HuH-7 (cell line): Measurements from ENCODE around the gene GALNTL6.

ENCODE experiments used
- DNase-seq: peaks from one replicate; pipeline ENCODE4 v3.0.0; 2011; ENCODE audit warnings: low spot score

Gene GALNTL6

GRCh38 chr4:172007889-172008288 is 194.7 kb downstream of the GALNTL6 start:
- no peak for DNase-seq

- DNase-seq = no peak
Observed at GRCh38 chr4:172009446-172010230, 196.4 kb downstream of the GALNTL6 start.

- DNase-seq = no peak
Observed at GRCh38 chr4:172011196-172011595, 198.0 kb downstream of the GALNTL6 start.

GRCh38 chr4:172018358-172018757 is 205.2 kb downstream of the GALNTL6 start:
- DNase-seq = no peak

- DNase-seq = no peak
Observed at GRCh38 chr4:172035562-172035961, 222.4 kb downstream of the GALNTL6 start.

GRCh38 chr4:172040766-172041165 is 227.6 kb downstream of the GALNTL6 start:
- DNase-seq = no peak

GRCh38 chr4:172042714-172043114 is 229.5 kb downstream of the GALNTL6 start:
- DNase-seq = no peak

- no peak for DNase-seq
Observed at GRCh38 chr4:172045981-172046380, 232.8 kb downstream of the GALNTL6 start.

- DNase-seq = no peak
Observed at GRCh38 chr4:172048666-172049065, 235.5 kb downstream of the GALNTL6 start.

GRCh38 chr4:172050911-172051310 is 237.7 kb downstream of the GALNTL6 start:
- no peak for DNase-seq

- no peak for DNase-seq
Observed at GRCh38 chr4:172055046-172055445, 241.8 kb downstream of the GALNTL6 start.

- no peak for DNase-seq
Observed at GRCh38 chr4:172055498-172055897, 242.3 kb downstream of the GALNTL6 start.

- DNase-seq = no peak
Observed at GRCh38 chr4:172061204-172061603, 248.0 kb downstream of the GALNTL6 start.

- DNase-seq = no peak
Observed at GRCh38 chr4:172068506-172068905, 255.3 kb downstream of the GALNTL6 start.

GRCh38 chr4:172073590-172073989 is 260.4 kb downstream of the GALNTL6 start:
- DNase-seq = no peak

GRCh38 chr4:172083272-172083671 is 270.1 kb downstream of the GALNTL6 start:
- no peak for DNase-seq

GRCh38 chr4:172088556-172088955 is 275.4 kb downstream of the GALNTL6 start:
- no peak for DNase-seq

GRCh38 chr4:172095161-172095560 is 282.0 kb downstream of the GALNTL6 start:
- DNase-seq = no peak

- DNase-seq = no peak
Observed at GRCh38 chr4:172096786-172097185, 283.6 kb downstream of the GALNTL6 start.

GRCh38 chr4:172099376-172099775 is 286.2 kb downstream of the GALNTL6 start:
- DNase-seq = no peak

- no peak for DNase-seq
Observed at GRCh38 chr4:172103456-172103855, 290.3 kb downstream of the GALNTL6 start.

GRCh38 chr4:172104539-172104938 is 291.3 kb downstream of the GALNTL6 start:
- DNase-seq = no peak

GRCh38 chr4:172105918-172106317 is 292.7 kb downstream of the GALNTL6 start:
- no peak for DNase-seq

GRCh38 chr4:172109466-172109865 is 296.3 kb downstream of the GALNTL6 start:
- DNase-seq = no peak
